ENCODE results near the gene OPCML.

GRCh38 chr11:132892876-132893275 is 639.4 kb downstream of the OPCML start:
- TF ChIP-seq CTCF (IDR thresholded peaks at IDR 0.05; ENCODE audit: low read length), result no peak
- no peak for TF ChIP-seq EZH2 (IDR thresholded peaks at IDR 0.05; ENCODE audit: borderline replicate concordance, low read length)

All from OCI-LY1 (cell line).